K562 (cell line): ENCODE data around the gene SERPIND1. TPM values are rescaled to one million over a fixed set of nuclear protein-coding genes. Genes with fewer than 3 reads are reported as not detected.
A peak's percentile ranks its signal among the peaks of the same experiment; 100 is the strongest.

ENCODE experiments used
- BACH1 ChIP-seq: fragments of 200-800 bp; sonication (Bioruptor generic); IDR thresholded peaks from 2 replicates; pipeline ENCODE4 v1.6.1; 2016; ENCODE audit warnings: missing genetic modification characterization, missing compliant biosample characterization
- E2F8 ChIP-seq: fragments of 450-650 bp; IDR thresholded peaks from 2 replicates; pipeline ENCODE4 v1.7.1; 2018; ENCODE audit warnings: mild to moderate bottlenecking, low read depth; ENCODE audit not compliant: partially characterized antibody
- HBP1 ChIP-seq: fragments of 450-650 bp; formaldehyde crosslinking; IDR thresholded peaks from 2 replicates; pipeline ENCODE4 v1.4.0; 2022; ENCODE audit warnings: missing genetic modification characterization
- HCFC1 ChIP-seq: IDR thresholded peaks from 2 replicates; pipeline ENCODE4 v1.6.1; 2012; ENCODE audit warnings: low read depth, low read length, improper control_type of control experiment
- KLF16 ChIP-seq: IDR thresholded peaks from 2 replicates; pipeline ENCODE4 v1.6.1; 2016; ENCODE audit warnings: antibody characterized with exemption
- NR1H2 ChIP-seq: sonication (generic); formaldehyde crosslinking; IDR thresholded peaks from 2 replicates; pipeline ENCODE4 v1.4.0; 2020; ENCODE audit warnings: mild to moderate bottlenecking, missing genetic modification reagents
- NR2C1 ChIP-seq, 2 experiments: fragments of 450-650 bp; IDR thresholded peaks; 2 replicates each; pipeline ENCODE4 v1.6.1; 2017; ENCODE audit warnings: mild to moderate bottlenecking in 2 of 2, antibody characterized with exemption in 1 of 2, inconsistent platforms in 1 of 2, missing compliant biosample characterization in 1 of 2, missing genetic modification characterization in 1 of 2
- NUFIP1 ChIP-seq: fragments of 450-650 bp; IDR thresholded peaks from 2 replicates; pipeline ENCODE4 v1.6.1; 2018; ENCODE audit not compliant: partially characterized antibody
- PHF20 ChIP-seq: fragments of 450-650 bp; IDR thresholded peaks from 2 replicates; pipeline ENCODE4 v1.6.1; 2018; ENCODE audit not compliant: partially characterized antibody
- RAD51 ChIP-seq: fragments of 450-650 bp; IDR thresholded peaks from 2 replicates; pipeline ENCODE4 v1.7.1; 2016; ENCODE audit warnings: low read depth, mild to moderate bottlenecking, borderline replicate concordance
- RBM39 ChIP-seq: fragments of 200-400 bp; formaldehyde crosslinking; optimal IDR thresholded peaks from 2 replicates; pipeline ENCODE3; 2018; ENCODE audit warnings: low read depth, low read length
- RCOR1 ChIP-seq, 2 experiments: IDR thresholded peaks; 2 replicates each; pipeline ENCODE4 v1.6.1; 2012; ENCODE audit warnings: low read depth in 2 of 2, low read length in 2 of 2, borderline replicate concordance in 1 of 2, improper control_type of control experiment in 1 of 2
- SFPQ ChIP-seq: fragments of 200-400 bp; formaldehyde crosslinking; IDR thresholded peaks from 2 replicates; pipeline ENCODE4 v1.6.1; 2017; ENCODE audit warnings: mild to moderate bottlenecking, low read depth, low read length, moderate library complexity
- SLC30A9 ChIP-seq: fragments of 250-450 bp; sonication (Bioruptor Pico); IDR thresholded peaks from 2 replicates; pipeline ENCODE4 v1.8.0; 2022; ENCODE audit warnings: mild to moderate bottlenecking, moderate library complexity
- STAT6 ChIP-seq: sonication (generic); formaldehyde crosslinking; IDR thresholded peaks from 2 replicates; pipeline ENCODE4 v1.8.1; 2023; ENCODE audit warnings: mild to moderate bottlenecking, missing genetic modification reagents
- U2AF1 ChIP-seq: fragments of 200-400 bp; formaldehyde crosslinking; optimal IDR thresholded peaks from 2 replicates; pipeline ENCODE3; 2017; ENCODE audit warnings: mild to moderate bottlenecking, low read depth, low read length, moderate library complexity
- ZNF146 ChIP-seq: IDR thresholded peaks from one replicate; pipeline ENCODE4 v1.6.1; 2018; ENCODE audit warnings: missing compliant biosample characterization; ENCODE audit not compliant: unreplicated experiment
- ZNF217 ChIP-seq: sonication (generic); formaldehyde crosslinking; IDR thresholded peaks from 2 replicates; pipeline ENCODE4 v1.8.0; 2022; ENCODE audit warnings: mild to moderate bottlenecking, missing genetic modification reagents
- ZNF232 ChIP-seq: sonication (generic); formaldehyde crosslinking; IDR thresholded peaks from 2 replicates; pipeline ENCODE4 v1.8.0; 2022; ENCODE audit warnings: mild to moderate bottlenecking, missing genetic modification reagents
- polyA plus RNA-seq, 8 experiments: library from polyadenylated mRNA; depleted of rRNA in 4 of 8; stranded (reverse) in 5 of 8; unstranded in 3 of 8; fragments of >200 nt; fragmentation: Nextera tagmentation in 2 of 8; fragmentation: Illumina TruSeq in 1 of 8; extraction: Ambion mirVana in 2 of 8; extraction: Trizol in 1 of 8; gene quantifications; 2 replicates each; pipeline versions ENCODE4 v1.2.1 to v1.2.3, GENCODE V29; 2011 to 2014; ENCODE audit warnings: inconsistent platforms in 1 of 8, missing spikeins in 1 of 8
- total RNA-seq, 7 experiments: library from RNA; depleted of rRNA in 6 of 7; stranded (reverse); fragments of >200 nt in 6 of 7; fragmentation: Illumina TruSeq in 2 of 7; extraction: Trizol in 2 of 7; gene quantifications; 2 replicates each; pipeline versions ENCODE4 v1.2.1 to v1.2.3, GENCODE V29; 2011 to 2021; ENCODE audit warnings: low replicate concordance in 1 of 7

SERPIND1 gene
- total and polyA plus RNA-seq, 9 of the 15 experiments (the other 6 are each of a cell fraction or from before 2014, with no cell fraction given), result 0.04 to 0.11 (median 0.09) TPM; not detected in 6

- TF ChIP-seq E2F8, result no peak
- no peak for TF ChIP-seq RBM39
- TF ChIP-seq U2AF1, result no peak
- TF ChIP-seq KLF16, result no peak
- no peak for TF ChIP-seq NUFIP1
- no peak for TF ChIP-seq RAD51
- no peak for TF ChIP-seq ZNF232 (CRISPR knock-in tag)
- TF ChIP-seq NR1H2 (CRISPR knock-in tag), result no peak
- no peak for TF ChIP-seq ZNF217 (CRISPR knock-in tag)
- no peak for TF ChIP-seq SFPQ
- no peak for TF ChIP-seq STAT6 (CRISPR knock-in tag)
- TF ChIP-seq SLC30A9 (CRISPR knock-in tag), result no peak
- TF ChIP-seq BACH1 (tag), result no peak
- TF ChIP-seq HCFC1, result peak; percentile 49
- peak; percentile 28 to 93; a peak in 3 of 4 replicates for TF ChIP-seq RCOR1 (IDR thresholded peaks at IDR 0.05; ENCODE audit: borderline replicate concordance in 1 of 2, low read depth in 2 of 2, low read length in 2 of 2)
- TF ChIP-seq PHF20, result no peak
- peak; percentile 46; the same call in 1 of the 2 replicates for TF ChIP-seq HBP1 (CRISPR knock-in tag)
- no peak for TF ChIP-seq NR2C1 (IDR thresholded peaks at IDR 0.05)
- no peak for TF ChIP-seq NR2C1 (tag; IDR thresholded peaks at IDR 0.05)
- no peak for TF ChIP-seq ZNF146
Measured at GRCh38 chr22:20783844-20784723, 10.2 kb downstream of the SERPIND1 start (continued).
